Measurements from ENCODE around the gene CCN5.

DNA sequence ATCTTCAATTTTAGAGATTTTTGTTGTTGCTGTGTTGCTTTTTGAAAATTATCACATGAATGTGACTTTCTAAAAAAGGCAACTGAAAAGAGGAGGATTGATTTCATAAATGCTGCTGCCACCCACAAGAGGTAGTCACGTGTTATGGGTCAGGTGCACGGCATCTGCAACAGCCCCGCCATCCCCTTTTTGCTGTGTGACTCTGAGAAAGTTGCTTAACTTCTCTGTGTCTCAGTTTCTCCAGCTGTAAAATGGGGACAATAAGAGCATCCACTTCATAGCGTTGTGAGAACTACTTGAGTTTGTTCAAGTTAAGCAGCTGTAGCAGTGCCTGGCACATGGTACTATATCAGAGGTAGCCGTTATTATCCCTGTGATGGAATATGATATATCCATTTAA, 10.7 kb downstream of the CCN5 start:
- TF ChIP-seq, protein P1, sequence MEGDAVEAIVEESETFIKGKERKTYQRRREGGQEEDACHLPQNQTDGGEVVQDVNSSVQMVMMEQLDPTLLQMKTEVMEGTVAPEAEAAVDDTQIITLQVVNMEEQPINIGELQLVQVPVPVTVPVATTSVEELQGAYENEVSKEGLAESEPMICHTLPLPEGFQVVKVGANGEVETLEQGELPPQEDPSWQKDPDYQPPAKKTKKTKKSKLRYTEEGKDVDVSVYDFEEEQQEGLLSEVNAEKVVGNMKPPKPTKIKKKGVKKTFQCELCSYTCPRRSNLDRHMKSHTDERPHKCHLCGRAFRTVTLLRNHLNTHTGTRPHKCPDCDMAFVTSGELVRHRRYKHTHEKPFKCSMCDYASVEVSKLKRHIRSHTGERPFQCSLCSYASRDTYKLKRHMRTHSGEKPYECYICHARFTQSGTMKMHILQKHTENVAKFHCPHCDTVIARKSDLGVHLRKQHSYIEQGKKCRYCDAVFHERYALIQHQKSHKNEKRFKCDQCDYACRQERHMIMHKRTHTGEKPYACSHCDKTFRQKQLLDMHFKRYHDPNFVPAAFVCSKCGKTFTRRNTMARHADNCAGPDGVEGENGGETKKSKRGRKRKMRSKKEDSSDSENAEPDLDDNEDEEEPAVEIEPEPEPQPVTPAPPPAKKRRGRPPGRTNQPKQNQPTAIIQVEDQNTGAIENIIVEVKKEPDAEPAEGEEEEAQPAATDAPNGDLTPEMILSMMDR (conservative IDR thresholded peaks at IDR 0.05; ENCODE audit: low read length): no peak
- no peak for TF ChIP-seq EZH2phosphoT487 (IDR thresholded peaks at IDR 0.05; ENCODE audit: borderline replicate concordance, low read depth, low read length)
